HepG2 (cell line): Measurements from ENCODE around the gene BST2. TPM values are rescaled to one million over a fixed set of nuclear protein-coding genes. Genes with fewer than 3 reads are reported as not detected.
A peak's percentile ranks its signal among the peaks of the same experiment; 100 is the strongest.

ENCODE experiments used
- ARID3A ChIP-seq: IDR thresholded peaks from 2 replicates; pipeline ENCODE4 v1.6.1; 2012; ENCODE audit warnings: low read depth, low read length, improper control_type of control experiment
- CBX5 ChIP-seq: sonication (generic); formaldehyde crosslinking; IDR thresholded peaks from 2 replicates; pipeline ENCODE4 v1.4.0; 2020; ENCODE audit warnings: missing genetic modification reagents, borderline replicate concordance
- CEBPB ChIP-seq: IDR thresholded peaks from 2 replicates; pipeline ENCODE4 v1.6.1; 2011; ENCODE audit warnings: low read depth, low read length, improper control_type of control experiment, borderline replicate concordance
- CTCF ChIP-seq: sonication (generic); formaldehyde crosslinking; IDR thresholded peaks from 2 replicates; pipeline ENCODE4 v1.5.0; 2020; ENCODE audit warnings: mild to moderate bottlenecking, missing genetic modification reagents, moderate library complexity
- DR1 ChIP-seq: sonication (generic); formaldehyde crosslinking; IDR thresholded peaks from 2 replicates; pipeline ENCODE4 v1.8.0; 2021; ENCODE audit warnings: mild to moderate bottlenecking, missing genetic modification reagents, inconsistent platforms
- GABPA ChIP-seq, 2 experiments: IDR thresholded peaks; 2 replicates each; pipeline ENCODE4 v1.6.1; 2011 to 2016; ENCODE audit warnings: low read depth in 2 of 2, low read length in 1 of 2, missing biosample characterization in 1 of 2, missing genetic modification characterization in 1 of 2
- HMGXB3 ChIP-seq: sonication (generic); formaldehyde crosslinking; IDR thresholded peaks from 2 replicates; pipeline ENCODE4 v1.4.0; 2020; ENCODE audit warnings: missing genetic modification reagents, borderline replicate concordance
- MLXIP ChIP-seq: sonication (generic); formaldehyde crosslinking; IDR thresholded peaks from 2 replicates; pipeline ENCODE4 v1.9.0; 2021; ENCODE audit warnings: missing genetic modification reagents, borderline replicate concordance
- RBAK ChIP-seq: sonication (generic); formaldehyde crosslinking; IDR thresholded peaks from 2 replicates; pipeline ENCODE4 v1.5.1; 2020; ENCODE audit warnings: mild to moderate bottlenecking, missing genetic modification reagents
- RFX5 ChIP-seq: IDR thresholded peaks from 2 replicates; pipeline ENCODE4 v1.6.1; 2011; ENCODE audit warnings: low read depth, low read length, improper control_type of control experiment
- STAT6 ChIP-seq: sonication (generic); formaldehyde crosslinking; IDR thresholded peaks from 2 replicates; pipeline ENCODE4 v1.4.0; 2020; ENCODE audit warnings: missing genetic modification reagents, mild to moderate bottlenecking, borderline replicate concordance
- ZNF441 ChIP-seq: sonication (generic); formaldehyde crosslinking; IDR thresholded peaks from 2 replicates; pipeline ENCODE4 v1.7.0; 2021; ENCODE audit warnings: missing genetic modification reagents, borderline replicate concordance
- ZNF878 ChIP-seq: sonication (generic); formaldehyde crosslinking; IDR thresholded peaks from 2 replicates; pipeline ENCODE4 v1.8.1; 2023; ENCODE audit warnings: mild to moderate bottlenecking, missing genetic modification reagents, moderate library complexity
- polyA plus RNA-seq, 8 experiments: library from polyadenylated mRNA; depleted of rRNA in 3 of 8; stranded (reverse) in 7 of 8; unstranded in 1 of 8; fragments of >200 nt; fragmentation: Illumina TruSeq in 4 of 8; extraction: Trizol in 4 of 8; gene quantifications; 2 replicates each; pipeline versions ENCODE4 v1.2.1 to v1.2.3, GENCODE V29; 2011 to 2016; ENCODE audit warnings: low read depth in 4 of 8, missing spikeins in 1 of 8, mixed read lengths in 1 of 8; ENCODE audit not compliant: insufficient read depth in 1 of 8
- total RNA-seq, 5 experiments: library from RNA; depleted of rRNA; stranded (reverse); fragments of >200 nt; fragmentation: Illumina TruSeq; extraction: Trizol; gene quantifications; 2 replicates each; pipeline ENCODE4 v1.2.3, GENCODE V29; 2016; ENCODE audit warnings: low read depth in 1 of 5

BST2 gene
- total and polyA plus RNA-seq, 2 of the 13 experiments (the other 11 are each of a cell fraction or from before 2014, with no cell fraction given): 58.8 to 93.8 TPM

GRCh38 chr19:17419621-17420474, 14.4 kb upstream of the BST2 start, which contains the start of gene MVB12A (continued):
- TF ChIP-seq STAT6 (CRISPR knock-in tag) (no peak; the same call in 1 of the 2 replicates), CEBPB (no peak), RBAK (CRISPR knock-in tag) (no peak), ARID3A (no peak), DR1 (CRISPR knock-in tag) (no peak), MLXIP (CRISPR knock-in tag) (no peak), CBX5 (CRISPR knock-in tag) (no peak), HMGXB3 (CRISPR knock-in tag) (peak; percentile 55; the same call in 1 of the 2 replicates), GABPA (IDR thresholded peaks at IDR 0.05; ENCODE audit: low read depth, low read length) (peak; percentile 95), GABPA (CRISPR knock-in tag; IDR thresholded peaks at IDR 0.05; ENCODE audit: low read depth) (peak; percentile 97), RFX5 (peak; percentile 61), CTCF (CRISPR knock-in tag) (peak; percentile 6; the same call in 1 of the 2 replicates), ZNF878 (no peak), ZNF441 (CRISPR knock-in tag) (peak; percentile 45; the same call in 1 of the 2 replicates)
